Measurements from ENCODE around the gene SLC4A5. TPM values are rescaled to one million over a fixed set of nuclear protein-coding genes. Genes with fewer than 3 reads are reported as not detected.

Gene SLC4A5
- total and polyA plus RNA-seq, 2 of the 8 experiments (the other 6 are each of a cell fraction or from before 2014, with no cell fraction given): 0.42 to 0.52 TPM

DNA sequence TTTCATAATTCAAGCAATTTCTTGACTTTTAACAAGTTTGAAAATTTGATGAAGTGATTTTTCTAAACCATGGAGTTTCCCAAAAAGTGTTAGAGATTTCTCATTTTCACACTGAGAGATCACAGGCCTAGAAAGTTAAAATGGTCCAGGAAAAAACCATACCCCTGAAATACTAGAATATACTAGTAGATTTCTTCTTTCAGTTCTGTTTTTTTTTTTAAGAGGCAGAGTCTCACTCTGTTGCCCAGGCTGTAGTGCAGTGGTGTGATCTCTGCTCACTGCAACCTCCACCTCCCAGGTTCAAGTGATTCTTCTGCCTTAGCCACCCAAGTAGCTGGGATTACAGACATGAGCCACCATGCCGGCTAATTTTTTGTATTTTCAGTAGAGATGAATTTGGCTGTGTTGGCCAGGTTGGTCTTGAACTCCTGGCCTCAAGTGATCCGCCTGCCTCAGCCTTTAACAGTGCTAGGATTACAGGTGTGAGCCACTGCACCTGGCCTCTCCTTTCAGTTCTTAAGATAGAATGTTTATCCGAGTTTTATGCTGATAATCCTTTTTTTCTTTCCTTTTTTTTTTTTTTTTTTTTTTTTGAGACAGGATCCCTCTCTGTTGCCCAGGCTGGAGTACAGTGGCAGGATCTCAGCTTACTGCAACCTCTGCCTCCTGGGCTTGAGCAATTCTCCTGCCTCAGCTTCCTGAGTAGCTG lies 130.4 kb downstream of the SLC4A5 start:
- peaks cover 20 to 99% (median 65%) of the 10 kb centered on the region in 4 experiments for H3K36me3 ChIP-seq (ENCODE audit: control insufficient read depth in 2 of 4, insufficient read depth in 4 of 4, low read length in 3 of 4)
- CTCF ChIA-PET (ENCODE audit: partially characterized antibody): interaction anchor here (0.8 kb wide), 1 partner anchor 15 kb away, joined by 3 read pairs; the partner anchor contains the start of gene MTHFD2
- H3K56ac ChIP-seq (replicated peaks; ENCODE audit: insufficient read length, low read depth, low read length): no peak overlapping the region

More for the DNA sequence above, 130.4 kb downstream of the SLC4A5 start:
- H2BK15ac ChIP-seq (ENCODE audit: low read length): no peak overlapping the region
- H2BK5ac ChIP-seq (ENCODE audit: low read depth, low read length): no peak overlapping the region
- H2AFZ ChIP-seq (ENCODE audit: low read length): no peak overlapping the region
- WGBS, 2 experiments (ENCODE audit: extremely low coverage in 1 of 2, insufficient coverage in 1 of 2, insufficient read length in 1 of 2, insufficient replicate concordance in 2 of 2, low coverage in 1 of 2, low lambda C conversion rate in 2 of 2, missing lambda C conversion rate in 1 of 2): 98% methylated on average over 2 of the region's 3 CpGs; no CpG with 5 or more reads in 1 of the 2 experiments
- peaks cover 0 to 20% of the 10 kb centered on the region in 2 experiments; a peak in 3 of 4 replicates for H3K79me2 ChIP-seq (ENCODE audit: control insufficient read depth in 1 of 2, insufficient read depth in 2 of 2, low read length in 2 of 2)
- TF ChIP-seq JUND (IDR thresholded peaks at IDR 0.05; ENCODE audit: low read length): no peak
- no peak for TF ChIP-seq E2F6 (IDR thresholded peaks at IDR 0.05)
- no peak for TF ChIP-seq RXRA (IDR thresholded peaks at IDR 0.05; ENCODE audit: insufficient read depth, low read depth, low read length)
- TF ChIP-seq KDM5A (IDR thresholded peaks at IDR 0.05; ENCODE audit: low read length): no peak
- no peak for TF ChIP-seq SP2 (IDR thresholded peaks at IDR 0.05; ENCODE audit: low read length)
- TF ChIP-seq USF2 (IDR thresholded peaks at IDR 0.05; ENCODE audit: low read length): no peak
- no peak for TF ChIP-seq FOSL1 (IDR thresholded peaks at IDR 0.05; ENCODE audit: insufficient read depth, low read depth, low read length)
- no peak for TF ChIP-seq TCF12 (IDR thresholded peaks at IDR 0.05; ENCODE audit: low read depth, low read length)
- no peak for TF ChIP-seq CTBP2 (IDR thresholded peaks at IDR 0.05; ENCODE audit: borderline replicate concordance, insufficient read depth, insufficient read length, low read length)
- TF ChIP-seq SAP30 (IDR thresholded peaks at IDR 0.05; ENCODE audit: insufficient read depth, insufficient replicate concordance, low read length): no peak
- no peak overlapping the region for H4K91ac ChIP-seq (replicated peaks; ENCODE audit: insufficient read length, low read length)
- no peaks in the 10 kb centered on the region for H3K9me3 ChIP-seq (ENCODE audit: insufficient read depth in 2 of 2, low read depth in 1 of 2, low read length in 1 of 2)
- H4K8ac ChIP-seq (ENCODE audit: extremely low read depth, insufficient read depth, low read length): no peak overlapping the region
- H3K4me2 ChIP-seq (ENCODE audit: insufficient read depth in 1 of 2, low read depth in 2 of 2, low read length in 2 of 2): no peak overlapping the region
- H3K23me2 ChIP-seq (ENCODE audit: low read depth, low read length): no peaks in the 10 kb centered on the region
- no peaks in the 10 kb centered on the region for H3K4me1 ChIP-seq (replicated peaks in 1 of 4; ENCODE audit: control insufficient read depth in 3 of 4, insufficient read depth in 4 of 4, low read length in 3 of 4)
- H3K4ac ChIP-seq (replicated peaks; ENCODE audit: insufficient read length, low read depth, low read length): no peak overlapping the region
- H2AK5ac ChIP-seq (ENCODE audit: low read depth, low read length): no peak overlapping the region
- peaks cover 0 to 12% of the 10 kb centered on the region in 2 experiments for H4K20me1 ChIP-seq (replicated peaks in 1 of 2; ENCODE audit: control insufficient read depth in 1 of 2, insufficient read depth in 2 of 2, low read length in 2 of 2)
- no peak for DNase-seq (ENCODE audit: low read depth in 1 of 2, low spot score in 2 of 2)
- no peak for FAIRE-seq
- no peak overlapping the region for H2BK12ac ChIP-seq (ENCODE audit: low read depth, low read length)
- peaks cover 2% of the 10 kb centered on the region for H3K79me1 ChIP-seq (ENCODE audit: low read depth, low read length)
- no peak overlapping the region for H2BK120ac ChIP-seq (replicated peaks; ENCODE audit: low read depth, low read length)
- no peak overlapping the region for H3K23ac ChIP-seq (ENCODE audit: insufficient read length)
- H3K14ac ChIP-seq (ENCODE audit: insufficient read length): no peak overlapping the region
- no peak overlapping the region for H3K27ac ChIP-seq (ENCODE audit: low read depth, low read length)
- H3K27me3 ChIP-seq (replicated peaks in 1 of 4; ENCODE audit: control insufficient read depth in 3 of 4, extremely low read depth in 1 of 4, insufficient read depth in 3 of 4, low read length in 3 of 4): no peaks in the 10 kb centered on the region
- POLR2A ChIA-PET (ENCODE audit: partially characterized antibody): interaction anchor here (1.0 to 72.1 kb wide), 5 partner anchors 9 to 212 kb away, joined by 4 to 2699 read pairs (median 9); partner anchors contain the start of genes BOLA3, MOB1A and MTHFD2
- no peak overlapping the region for H3K9ac ChIP-seq (replicated peaks in 1 of 4; ENCODE audit: extremely low read depth in 1 of 4, low read depth in 3 of 4, low read length in 3 of 4)
- H3K18ac ChIP-seq (ENCODE audit: extremely low read depth, low read length): no peak overlapping the region
- no peak overlapping the region for H3K4me3 ChIP-seq (ENCODE audit: extremely low read depth in 1 of 4, insufficient read depth in 2 of 4, low read depth in 3 of 4, low read length in 4 of 4)
- H4K5ac ChIP-seq (ENCODE audit: insufficient read length, low read depth, low read length): no peak overlapping the region
- H2BK20ac ChIP-seq (ENCODE audit: low read length): no peak overlapping the region

All from H1 (cell line).